H1 (cell line): ENCODE results near the gene MARCHF3. TPM values are rescaled to one million over a fixed set of nuclear protein-coding genes. Genes with fewer than 3 reads are reported as not detected.

Experiments used
- CHD7 ChIP-seq: fragments of 300-600 bp; sonication (generic); IDR thresholded peaks from 2 replicates; pipeline ENCODE4 v1.7.1; 2012; ENCODE audit warnings: low read length, moderate library complexity, mild to moderate bottlenecking, inconsistent platforms; ENCODE audit not compliant: insufficient replicate concordance
- YY1 ChIP-seq: IDR thresholded peaks from 2 replicates; pipeline ENCODE4 v1.6.1; 2011; ENCODE audit warnings: low read depth, mild to moderate bottlenecking, low read length
- polyA plus RNA-seq, 7 experiments: library from polyadenylated mRNA; depleted of rRNA in 3 of 7; stranded (reverse) in 5 of 7; unstranded in 2 of 7; fragments of >200 nt in 5 of 7; fragments of 200-250 nt in 2 of 7; gene quantifications; 1 replicate in 5 of 7; 2 replicates in 1 of 7; 4 replicates in 1 of 7; pipeline versions ENCODE4 v1.2.1 to v1.2.3, GENCODE V29; 2011 to 2013; ENCODE audit warnings: missing spikeins in 2 of 7, mixed read lengths in 2 of 7
- total RNA-seq: library from RNA; stranded (reverse); fragmentation: NEBNext Ultra II Directional; extraction: Animal tissue kit (Norgen Biotek cat#: 25700); gene quantifications from 2 replicates; pipeline ENCODE4 v1.2.1, GENCODE V29; 2021

MARCHF3 gene
- total and polyA plus RNA-seq, 2 of the 8 experiments (the other 6 are each of a cell fraction or from before 2014, with no cell fraction given): 12.0 to 16.9 TPM

- no peak for TF ChIP-seq CHD7
- no peak for TF ChIP-seq YY1
These were observed 52.1 kb downstream of the MARCHF3 start (continued) for GRCh38 chr5:126978258-126978657.
